Globus pallidus (tissue), 1 donor: ENCODE data around the gene IGF2BP3.
"Not testable (repeated sequence)": the region's sequence is repeated elsewhere in the genome, so short reads cannot be mapped to it uniquely, and the experiment has no call there.

Experiments used
- DNase-seq: peaks from one replicate; pipeline ENCODE4 v3.0.0-alpha.2; 2015; ENCODE audit warnings: low spot score

Gene IGF2BP3

GRCh38 chr7:23470330-23471105 lies at the start of gene IGF2BP3:
IGF2BP3 (minus strand) TSS chr7:23470491; CDS start chr7:23470110, 381 bp downstream.
- no peak for DNase-seq

GRCh38 chr7:23514755-23515154 lies 44.5 kb upstream of the IGF2BP3 start:
- DNase-seq: no peak

- not testable (repeated sequence) for DNase-seq
Measured at GRCh38 chr7:23513746-23514145, 43.5 kb upstream of the IGF2BP3 start.

- DNase-seq: no peak
Measured at GRCh38 chr7:23494009-23494408, 23.7 kb upstream of the IGF2BP3 start.

GRCh38 chr7:23491502-23491901 lies 21.2 kb upstream of the IGF2BP3 start:
- DNase-seq: no peak

- DNase-seq: peak; percentile 33
Measured at GRCh38 chr7:23490357-23491135, 20.3 kb upstream of the IGF2BP3 start.

GRCh38 chr7:23488714-23489113 lies 18.4 kb upstream of the IGF2BP3 start:
- not testable (repeated sequence) for DNase-seq

GRCh38 chr7:23487670-23488069 lies 17.4 kb upstream of the IGF2BP3 start:
- no peak for DNase-seq

GRCh38 chr7:23486002-23486773 lies 15.9 kb upstream of the IGF2BP3 start:
- no peak for DNase-seq

DNA sequence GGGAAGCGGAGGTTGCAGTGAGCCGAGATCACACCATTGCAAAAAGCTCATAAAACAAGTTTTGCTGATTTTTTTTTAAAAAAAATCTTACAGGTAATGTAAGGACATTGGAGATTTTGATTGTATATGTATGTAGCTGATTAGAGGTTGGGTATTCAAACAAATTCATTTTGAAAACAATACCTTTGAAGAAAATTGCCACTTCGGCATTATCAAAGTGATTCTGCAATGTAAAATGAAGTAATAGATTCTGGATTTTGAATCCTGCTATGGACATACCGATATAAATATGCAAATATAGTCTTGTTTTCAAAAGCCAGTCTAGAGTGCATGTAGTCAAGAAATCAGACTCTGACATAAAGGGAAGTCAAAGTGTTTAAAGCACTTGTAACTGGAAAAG lies 12.4 kb upstream of the IGF2BP3 start:
- no peak for DNase-seq

GRCh38 chr7:23477962-23478866 lies 7.9 kb upstream of the IGF2BP3 start:
- no peak for DNase-seq

DNA sequence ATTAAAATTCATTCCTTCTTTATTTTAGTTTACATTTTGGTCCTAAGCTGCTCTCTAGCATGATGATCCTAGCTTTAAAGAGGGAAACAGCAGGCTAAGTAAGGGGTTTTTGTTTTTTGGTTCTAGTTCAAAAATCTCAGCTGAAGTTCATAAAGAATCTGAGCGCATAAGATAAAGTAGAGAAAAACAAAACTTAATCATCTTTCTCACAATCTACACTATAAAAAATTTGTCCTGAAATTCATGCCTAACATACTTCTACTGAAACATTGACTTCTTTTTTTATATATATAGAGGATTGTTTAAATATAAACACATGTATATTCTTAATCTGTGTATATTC lies 6.8 kb upstream of the IGF2BP3 start:
- DNase-seq: no peak

DNA sequence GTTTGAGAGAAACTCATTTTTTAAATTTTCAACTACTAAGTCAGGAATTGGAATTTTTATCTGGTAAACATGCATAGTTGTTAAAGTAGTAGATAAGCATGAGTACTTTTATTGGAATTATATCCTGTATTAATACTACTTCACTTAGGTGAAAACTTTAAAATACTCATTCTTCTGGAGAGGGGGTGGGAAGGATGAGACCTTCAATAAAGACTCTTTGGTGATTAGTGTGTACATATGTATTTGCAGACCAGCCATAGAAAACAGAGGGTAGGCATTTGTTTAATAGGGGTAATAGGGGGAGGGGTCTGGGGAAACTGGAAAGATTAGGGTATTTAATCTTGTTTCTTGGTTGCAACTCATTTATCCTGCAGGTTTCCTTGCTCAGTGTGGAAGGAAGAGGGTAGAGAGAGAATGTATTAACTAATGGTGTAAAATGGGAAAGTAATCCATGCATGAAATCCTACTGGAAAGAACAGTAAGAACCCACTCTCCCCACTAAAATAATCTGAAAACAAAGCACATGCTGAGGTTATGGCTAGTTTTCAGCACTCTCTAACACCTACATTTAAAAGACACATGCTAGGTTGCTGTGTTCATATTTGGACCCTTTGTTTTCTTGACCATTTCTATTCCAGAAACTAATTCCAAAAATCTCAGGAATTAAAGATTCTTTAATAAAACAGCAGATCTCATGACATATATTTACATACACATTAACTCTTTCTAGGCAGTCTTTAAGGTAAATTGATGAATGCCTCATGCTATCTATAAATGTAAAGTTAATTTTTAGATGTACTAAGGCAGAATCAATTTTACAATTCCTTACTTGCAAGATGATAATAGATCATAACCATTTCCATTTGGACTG lies 6.2 kb upstream of the IGF2BP3 start:
- DNase-seq: no peak

DNA sequence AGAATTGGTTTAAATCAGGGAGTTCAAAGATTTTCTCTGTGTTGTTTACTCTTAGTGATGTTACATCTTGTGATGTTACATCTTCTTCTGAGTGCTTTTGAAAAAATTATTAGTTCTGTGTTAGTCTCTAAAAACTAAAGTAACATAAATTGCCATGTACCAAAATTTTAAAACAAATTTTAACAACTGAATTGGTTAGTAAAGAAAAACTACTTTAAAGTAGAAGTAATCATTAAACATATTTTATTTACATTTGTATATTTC lies 5.2 kb upstream of the IGF2BP3 start:
- no peak for DNase-seq

- no peak for DNase-seq
Measured at GRCh38 chr7:23474829-23475575, 4.7 kb upstream of the IGF2BP3 start.

- no peak for DNase-seq
Measured at GRCh38 chr7:23474094-23474828, 4.0 kb upstream of the IGF2BP3 start.

GRCh38 chr7:23473844-23474093 lies 3.5 kb upstream of the IGF2BP3 start:
- DNase-seq: no peak

GRCh38 chr7:23472956-23473843 lies 2.9 kb upstream of the IGF2BP3 start:
- DNase-seq: no peak

GRCh38 chr7:23472556-23472955 lies 2.3 kb upstream of the IGF2BP3 start:
- DNase-seq: no peak
